Measurements from ENCODE around the gene HHATL. TPM values are rescaled to one million over a fixed set of nuclear protein-coding genes. Genes with fewer than 3 reads are reported as not detected.

The HHATL gene
- polyA plus RNA-seq, 3 donors, result not detected

GRCh38 chr3:42688487-42689420 lies 13.8 kb downstream of the HHATL start:
- H3K27me3 ChIP-seq (ENCODE audit: control insufficient read depth in 2 of 2, insufficient read depth in 2 of 2, low read length in 2 of 2), result peaks cover 0 to 26% of the 10 kb centered on the region in 2 donors
- H3K4me3 ChIP-seq (replicated peaks in 1 of 3; ENCODE audit: low read depth in 2 of 3, low read length in 3 of 3), result no peak overlapping the region
- no peaks in the 10 kb centered on the region for H4K20me1 ChIP-seq (ENCODE audit: insufficient read depth, low read length)
- no peak for DNase-seq
- no peak overlapping the region for H3K4me2 ChIP-seq (replicated peaks; ENCODE audit: extremely low read depth, low read length, poor library complexity, severe bottlenecking)
- H3K27ac Mint-ChIP-seq, result peak overlapping the region in 2 of 7 donors; percentile 31 to 42
- peaks cover 0 to 8% (median 0%) of the 10 kb centered on the region in 7 donors for H3K9me3 Mint-ChIP-seq
- 87% methylated on average over 9 of the region's 22 CpGs for WGBS (ENCODE audit: insufficient coverage)
- intact Hi-C loops (cut with micrococcal nuclease), result no loop called here
- peaks cover 0 to 5% of the 10 kb centered on the region in 2 donors for H3K9me3 ChIP-seq (replicated peaks in 1 of 2; ENCODE audit: control insufficient read depth in 1 of 2, insufficient read depth in 1 of 2, low read length in 2 of 2)
- H3K4me1 ChIP-seq (ENCODE audit: control insufficient read depth in 1 of 2, insufficient read depth in 2 of 2, low read length in 2 of 2), result no peaks in the 10 kb centered on the region
- H3K4me3 Mint-ChIP-seq, result no peak overlapping the region
- peaks cover 11% of the 10 kb centered on the region for H3K4me1 Mint-ChIP-seq
- no peak for TF ChIP-seq CTCF (IDR thresholded peaks at IDR 0.05)
- no peaks in the 10 kb centered on the region for H3K36me3 ChIP-seq (replicated peaks in 1 of 2; ENCODE audit: control insufficient read depth in 1 of 2, insufficient read depth in 2 of 2, low read length in 2 of 2)
- H3K9ac ChIP-seq (ENCODE audit: insufficient read depth, low read length, poor library complexity, severe bottlenecking), result no peak overlapping the region
- H3K27ac ChIP-seq (ENCODE audit: low read depth in 1 of 2, low read length in 2 of 2), result no peak overlapping the region
- no peak overlapping the region for H2AFZ ChIP-seq (ENCODE audit: insufficient read depth, low read depth, low read length, poor library complexity, severe bottlenecking)
- H3K79me2 ChIP-seq (ENCODE audit: insufficient read depth, low read length), result no peaks in the 10 kb centered on the region
- peaks cover 34 to 47% (median 43%) of the 10 kb centered on the region in 3 donors for H3K27me3 Mint-ChIP-seq (ENCODE audit: low read depth in 3 of 3)
- no peaks in the 10 kb centered on the region for H3K36me3 Mint-ChIP-seq

- Histone ChIP-seq H3K36me3 (replicated peaks in 1 of 2; ENCODE audit: control insufficient read depth in 1 of 2, insufficient read depth in 2 of 2, low read length in 2 of 2) (no peaks in the 10 kb centered on the region), H3K4me3 (replicated peaks in 1 of 3; ENCODE audit: low read depth in 2 of 3, low read length in 3 of 3) (no peak overlapping the region), H2AFZ (ENCODE audit: insufficient read depth, low read depth, low read length, poor library complexity, severe bottlenecking) (no peak overlapping the region), H3K9me3 (replicated peaks in 1 of 2; ENCODE audit: control insufficient read depth in 1 of 2, insufficient read depth in 1 of 2, low read length in 2 of 2) (peaks cover 0 to 5% of the 10 kb centered on the region in 2 donors), H3K9ac (ENCODE audit: insufficient read depth, low read length, poor library complexity, severe bottlenecking) (no peak overlapping the region), H3K4me1 (ENCODE audit: control insufficient read depth in 1 of 2, insufficient read depth in 2 of 2, low read length in 2 of 2) (peaks cover 0 to 4% of the 10 kb centered on the region in 2 donors), H3K27ac (ENCODE audit: low read depth in 1 of 2, low read length in 2 of 2) (no peak overlapping the region), H3K79me2 (ENCODE audit: insufficient read depth, low read length) (no peaks in the 10 kb centered on the region), H3K4me2 (replicated peaks; ENCODE audit: extremely low read depth, low read length, poor library complexity, severe bottlenecking) (no peak overlapping the region), H3K27me3 (ENCODE audit: control insufficient read depth in 2 of 2, insufficient read depth in 2 of 2, low read length in 2 of 2) (peaks cover 0 to 26% of the 10 kb centered on the region in 2 donors), H4K20me1 (ENCODE audit: insufficient read depth, low read length) (no peaks in the 10 kb centered on the region)
- no peak for DNase-seq
- TF ChIP-seq CTCF (IDR thresholded peaks at IDR 0.05), result no peak
- peaks cover 34 to 47% (median 46%) of the 10 kb centered on the region in 3 donors for H3K27me3 Mint-ChIP-seq (ENCODE audit: low read depth in 3 of 3)
- H3K27ac Mint-ChIP-seq, result peak overlapping the region in 1 of 7 donors; percentile 33
- WGBS (ENCODE audit: insufficient coverage), result 98% methylated on average over 11 of the region's 15 CpGs
- H3K36me3 Mint-ChIP-seq, result no peaks in the 10 kb centered on the region
- intact Hi-C loops (cut with micrococcal nuclease), result no loop called here
- H3K4me3 Mint-ChIP-seq, result no peak overlapping the region
- H3K9me3 Mint-ChIP-seq, result peaks cover 0 to 8% (median 0%) of the 10 kb centered on the region in 7 donors
- H3K4me1 Mint-ChIP-seq, result peaks cover 11% of the 10 kb centered on the region
Measured at GRCh38 chr3:42688016-42688415, 14.6 kb downstream of the HHATL start.

Measured in CD14-positive monocyte (primary cell).